LNCaP clone FGC (cell line): ENCODE data around the gene NME8.
A peak's percentile ranks its signal among the peaks of the same experiment; 100 is the strongest.

Experiments
- DNase-seq: peaks from one replicate; pipeline ENCODE4 v3.0.0-alpha.2; 2011; ENCODE audit warnings: low read depth
- H3K4me3 ChIP-seq: 2 replicates; pipeline ENCODE4 v1.5.1; 2011; ENCODE audit warnings: mild to moderate bottlenecking, low read depth, low read length, control low read depth
- CTCF ChIP-seq: IDR thresholded peaks from 2 replicates; pipeline ENCODE4 v1.5.1; 2012; ENCODE audit warnings: mild to moderate bottlenecking; ENCODE audit not compliant: control insufficient read depth, insufficient read depth; ENCODE audit errors: extremely low read depth

Gene NME8

GRCh38 chr7:37899712-37900247 is 51.4 kb downstream of the NME8 start:
- no peak for DNase-seq
- no peak for TF ChIP-seq CTCF
- no peak overlapping the region for H3K4me3 ChIP-seq

- peak; percentile 32 for DNase-seq
- peak; percentile 53 for TF ChIP-seq CTCF
- H3K4me3 ChIP-seq, result no peak overlapping the region
Measured at GRCh38 chr7:37901236-37901827, 52.9 kb downstream of the NME8 start.

- no peak overlapping the region for H3K4me3 ChIP-seq
- no peak for TF ChIP-seq CTCF
- DNase-seq, result peak; percentile 64
Measured at GRCh38 chr7:37901890-37902524, 53.6 kb downstream of the NME8 start.

GRCh38 chr7:37908221-37908788 is 59.9 kb downstream of the NME8 start:
- no peak for DNase-seq
- H3K4me3 ChIP-seq, result no peak overlapping the region
- TF ChIP-seq CTCF, result no peak

- no peak overlapping the region for H3K4me3 ChIP-seq
- no peak for DNase-seq
- TF ChIP-seq CTCF, result no peak
Measured at GRCh38 chr7:37912756-37913155, 64.4 kb downstream of the NME8 start.

DNA sequence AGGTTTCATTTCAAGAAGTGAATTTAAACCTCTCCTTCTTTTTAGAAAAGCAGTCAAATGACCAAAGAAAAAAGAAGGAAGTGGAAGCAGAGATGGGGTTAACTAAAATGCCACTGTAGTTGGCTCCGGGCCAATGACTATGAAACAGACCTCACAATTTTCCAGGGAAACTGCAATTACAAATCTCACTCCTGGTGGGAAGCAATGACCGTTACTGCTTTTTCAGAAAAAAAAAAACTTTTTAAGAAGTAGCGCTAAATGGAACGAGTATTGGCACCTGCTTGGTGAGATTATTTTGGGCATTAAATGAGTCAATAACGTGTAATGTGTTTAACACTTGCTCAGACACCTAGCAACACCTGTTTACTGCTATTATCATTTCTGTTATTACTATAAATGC is 67.0 kb downstream of the NME8 start:
- no peak overlapping the region for H3K4me3 ChIP-seq
- TF ChIP-seq CTCF, result no peak
- DNase-seq, result no peak
